HUES48 (cell line): Measurements from ENCODE around the gene PTGR1.

Source experiments
- H3K27ac ChIP-seq: one replicate; pipeline ENCODE4 v1.7.0; 2013; ENCODE audit warnings: low read depth, low read length, inconsistent platforms
- H3K27me3 ChIP-seq: 2 replicates; pipeline ENCODE4 v1.6.1; 2013; ENCODE audit warnings: mild to moderate bottlenecking, low read length; ENCODE audit not compliant: control insufficient read depth, insufficient read depth
- H3K36me3 ChIP-seq: 2 replicates; pipeline ENCODE4 v1.6.1; 2013; ENCODE audit warnings: low read length; ENCODE audit not compliant: control insufficient read depth, insufficient read depth
- H3K4me1 ChIP-seq: 2 replicates; pipeline ENCODE4 v1.6.1; 2013; ENCODE audit warnings: mild to moderate bottlenecking, low read length; ENCODE audit not compliant: control insufficient read depth, insufficient read depth
- H3K4me3 ChIP-seq: 2 replicates; pipeline ENCODE4 v1.5.1; 2013; ENCODE audit warnings: mild to moderate bottlenecking, low read depth, low read length
- H3K9ac ChIP-seq: 2 replicates; pipeline ENCODE4 v1.6.1; 2013; ENCODE audit warnings: mild to moderate bottlenecking, low read depth, low read length, moderate library complexity
- H3K9me3 ChIP-seq: 2 replicates; pipeline ENCODE4 v1.6.1; 2013; ENCODE audit warnings: low read length; ENCODE audit not compliant: control insufficient read depth, insufficient read depth

PTGR1 gene

GRCh38 chr9:111533099-111533790, 66.2 kb downstream of the PTGR1 start:
- Histone ChIP-seq H3K4me3 (no peak overlapping the region), H3K9ac (no peak overlapping the region), H3K36me3 (peaks cover 78% of the 10 kb centered on the region), H3K27ac (no peak overlapping the region), H3K27me3 (no peaks in the 10 kb centered on the region), H3K4me1 (peaks cover 19% of the 10 kb centered on the region), H3K9me3 (peaks cover 28% of the 10 kb centered on the region)

DNA sequence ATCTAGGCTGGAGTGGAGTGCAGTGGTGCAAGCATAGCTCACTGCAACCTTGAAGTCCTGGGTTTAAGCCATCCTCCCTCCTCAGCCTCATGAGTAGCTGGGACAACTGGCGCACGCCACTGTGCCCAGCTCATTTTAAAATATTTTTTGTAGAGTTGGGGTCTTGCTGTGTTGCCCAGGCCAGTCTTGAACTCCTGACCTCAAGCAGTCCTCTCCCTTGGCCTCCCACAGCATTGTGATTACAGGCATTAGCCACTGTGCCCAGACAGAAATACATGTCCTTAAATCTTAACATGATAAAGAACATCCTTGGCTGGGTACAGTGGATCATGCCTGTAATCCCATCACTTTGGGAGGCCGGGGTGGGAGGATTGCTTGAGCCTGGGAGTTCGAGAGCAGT, 67.7 kb downstream of the PTGR1 start:
- Histone ChIP-seq H3K27me3 (no peaks in the 10 kb centered on the region), H3K4me1 (peaks cover 30% of the 10 kb centered on the region), H3K4me3 (no peak overlapping the region), H3K9me3 (peaks cover 13% of the 10 kb centered on the region), H3K9ac (no peak overlapping the region), H3K27ac (no peak overlapping the region), H3K36me3 (peaks cover 75% of the 10 kb centered on the region)

- H3K9me3 ChIP-seq, result peaks cover 4% of the 10 kb centered on the region; the same call in 1 of the 2 replicates
- H3K36me3 ChIP-seq, result peaks cover 60% of the 10 kb centered on the region
- H3K9ac ChIP-seq, result peak overlapping the region; percentile 45; the same call in 1 of the 2 replicates
- peak overlapping the region; percentile 51 for H3K4me3 ChIP-seq
- peaks cover 42% of the 10 kb centered on the region for H3K4me1 ChIP-seq
- peak overlapping the region; percentile 98 for H3K27ac ChIP-seq
- H3K27me3 ChIP-seq, result no peaks in the 10 kb centered on the region
Measured at GRCh38 chr9:111529787-111530186, 69.7 kb downstream of the PTGR1 start.

DNA sequence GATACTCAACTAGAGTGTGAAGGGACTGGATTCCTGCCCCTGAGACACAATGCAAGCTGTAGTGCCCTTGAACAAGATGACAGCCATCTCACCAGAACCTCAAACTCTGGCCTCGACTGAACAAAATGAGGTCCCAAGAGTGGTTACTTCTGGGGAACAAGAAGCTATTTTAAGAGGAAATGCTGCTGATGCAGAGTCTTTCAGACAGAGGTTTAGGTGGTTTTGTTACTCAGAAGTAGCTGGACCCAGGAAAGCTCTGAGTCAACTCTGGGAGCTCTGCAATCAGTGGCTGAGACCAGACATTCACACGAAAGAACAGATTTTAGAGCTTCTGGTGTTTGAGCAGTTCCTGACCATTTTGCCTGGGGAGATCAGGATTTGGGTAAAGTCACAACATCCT, 72.1 kb downstream of the PTGR1 start:
- Histone ChIP-seq H3K36me3 (peaks cover 36% of the 10 kb centered on the region), H3K9me3 (no peaks in the 10 kb centered on the region), H3K9ac (no peak overlapping the region), H3K27me3 (no peaks in the 10 kb centered on the region), H3K4me3 (no peak overlapping the region), H3K4me1 (peaks cover 46% of the 10 kb centered on the region), H3K27ac (peak overlapping the region; percentile 98)

DNA sequence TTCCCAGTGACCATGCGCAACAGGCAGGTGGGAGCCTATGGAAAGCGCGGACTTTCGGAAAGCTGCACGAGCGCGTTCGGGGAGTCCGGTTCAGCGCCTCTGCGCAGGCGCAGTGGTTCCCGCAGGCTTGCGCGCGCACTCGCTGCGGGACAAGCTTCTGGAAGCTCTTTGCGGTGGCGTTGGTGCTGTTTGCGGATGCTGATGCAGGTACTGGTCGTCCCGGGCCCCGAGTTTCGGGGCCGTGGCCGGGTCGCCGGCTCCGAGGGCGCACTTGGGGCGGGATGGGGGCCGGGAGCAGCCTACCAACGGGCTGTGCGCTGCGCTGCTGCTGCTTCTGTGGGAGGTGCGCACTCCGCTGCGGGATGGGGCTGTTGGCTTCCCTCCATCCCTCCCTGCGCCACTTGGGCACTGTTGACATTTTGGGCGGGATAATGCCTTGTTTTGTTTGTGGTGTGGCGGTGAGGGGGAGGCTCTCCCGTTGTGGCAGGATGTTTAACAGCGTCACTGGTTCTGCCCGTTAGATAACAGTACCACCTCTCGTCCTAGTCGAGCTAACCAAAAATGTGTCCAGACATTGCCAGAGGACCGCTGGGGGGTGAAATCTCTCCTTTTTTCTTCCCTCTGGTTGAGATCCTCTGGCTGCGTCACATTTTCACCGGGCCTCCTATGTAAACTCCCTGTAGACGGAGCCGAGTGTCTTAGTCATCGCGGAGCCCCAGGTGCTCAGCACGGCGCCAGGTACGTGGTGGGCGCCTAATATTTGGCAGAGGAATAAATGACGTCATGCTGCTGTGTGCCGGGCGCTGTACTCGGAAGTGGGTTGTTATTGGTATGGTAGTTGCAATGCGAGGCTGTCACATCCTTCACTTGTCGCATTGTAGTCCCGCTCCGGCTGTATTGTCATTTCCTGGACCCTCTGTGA, 74.1 kb downstream of the PTGR1 start, which contains the start of gene ZNF483:
TSS of gene ZNF483 (plus strand) at position 124 of the 922 bp plus-strand sequence. CDS start 2,217 bp downstream, outside the sequence.
- H3K9ac ChIP-seq, result peak within 1 kb of the TSS; percentile 73

GRCh38 chr9:111524731-111525055, 74.8 kb downstream of the PTGR1 start:
- Histone ChIP-seq H3K9ac (no peak overlapping the region), H3K27ac (no peak overlapping the region), H3K36me3 (peaks cover 17% of the 10 kb centered on the region), H3K4me3 (peak overlapping the region; percentile 91), H3K4me1 (peaks cover 41% of the 10 kb centered on the region), H3K27me3 (no peaks in the 10 kb centered on the region), H3K9me3 (no peaks in the 10 kb centered on the region)

More for the DNA sequence above, 74.1 kb downstream of the PTGR1 start, which contains the start of gene ZNF483:
- Histone ChIP-seq H3K36me3 (peaks cover 19% of the 10 kb centered on the region), H3K27ac (peak within 1 kb of the TSS; percentile 69), H3K27me3 (no peaks in the 10 kb centered on the region), H3K4me1 (peaks cover 45% of the 10 kb centered on the region), H3K9me3 (no peaks in the 10 kb centered on the region), H3K4me3 (peak within 1 kb of the TSS; percentile 91)

- Histone ChIP-seq H3K4me1 (peaks cover 6% of the 10 kb centered on the region; the same call in 1 of the 2 replicates), H3K27me3 (no peaks in the 10 kb centered on the region), H3K27ac (no peak overlapping the region), H3K4me3 (no peak overlapping the region), H3K9me3 (no peaks in the 10 kb centered on the region), H3K9ac (no peak overlapping the region), H3K36me3 (no peaks in the 10 kb centered on the region)
Measured at GRCh38 chr9:111516061-111516465, 83.4 kb downstream of the PTGR1 start.

DNA sequence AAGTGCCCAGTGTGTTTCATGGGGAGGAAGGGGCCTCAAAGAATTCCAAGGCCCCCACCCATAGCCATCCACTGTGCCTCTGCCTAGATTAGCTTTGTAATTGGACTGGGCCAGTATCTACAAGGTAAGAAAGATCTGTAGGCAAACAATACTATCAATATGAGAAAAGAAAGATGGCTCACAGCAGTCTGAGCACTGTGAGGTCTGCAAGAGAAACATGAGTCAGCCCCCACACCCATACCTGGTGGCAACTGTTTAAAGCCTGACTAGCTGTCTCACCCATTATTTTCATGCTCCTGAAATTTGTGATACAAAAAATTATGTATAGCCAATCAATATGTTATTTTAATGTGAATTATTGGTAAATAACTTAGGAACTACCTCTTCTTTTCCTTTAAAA, 84.5 kb downstream of the PTGR1 start:
- Histone ChIP-seq H3K27ac (no peak overlapping the region), H3K4me3 (no peak overlapping the region), H3K36me3 (no peaks in the 10 kb centered on the region), H3K4me1 (peaks cover 6% of the 10 kb centered on the region; the same call in 1 of the 2 replicates), H3K9ac (no peak overlapping the region), H3K27me3 (no peaks in the 10 kb centered on the region), H3K9me3 (peaks cover 4% of the 10 kb centered on the region)
